C4-2B (cell line): ENCODE results near the gene CXCR3.
A peak's percentile ranks its signal among the peaks of the same experiment; 100 is the strongest.

Experiments used
- H3K27ac ChIP-seq: fragments of 450-650 bp; 2 replicates; pipeline ENCODE4 v1.5.1; 2017
- CTCF ChIP-seq: fragments of 450-650 bp; conservative IDR thresholded peaks from 2 replicates; pipeline ENCODE4 v1.5.1; 2017; ENCODE audit warnings: mild to moderate bottlenecking
- ZFX ChIP-seq: fragments of 450-650 bp; IDR thresholded peaks from 2 replicates; pipeline ENCODE4 v1.6.1; 2017

The CXCR3 gene

GRCh38 chrX:71632923-71633657 lies 14.8 kb upstream of the CXCR3 start:
- no peak for TF ChIP-seq ZFX
- no peak for TF ChIP-seq CTCF
- H3K27ac ChIP-seq = no peak overlapping the region

GRCh38 chrX:71629467-71629866 lies 11.2 kb upstream of the CXCR3 start:
- H3K27ac ChIP-seq = no peak overlapping the region
- no peak for TF ChIP-seq ZFX
- no peak for TF ChIP-seq CTCF

- H3K27ac ChIP-seq = no peak overlapping the region
- no peak for TF ChIP-seq ZFX
Measured at GRCh38 chrX:71627588-71628404, 9.5 kb upstream of the CXCR3 start.

GRCh38 chrX:71626576-71626975 lies 8.3 kb upstream of the CXCR3 start:
- TF ChIP-seq ZFX (no peak), CTCF (no peak)
- H3K27ac ChIP-seq = no peak overlapping the region

GRCh38 chrX:71625471-71625870 lies 7.2 kb upstream of the CXCR3 start:
- no peak overlapping the region for H3K27ac ChIP-seq

GRCh38 chrX:71623714-71624113 lies 5.4 kb upstream of the CXCR3 start:
- TF ChIP-seq CTCF = no peak
- no peak for TF ChIP-seq ZFX
- peak overlapping the region; percentile 86 for H3K27ac ChIP-seq

More at GRCh38 chrX:71625471-71625870, 7.2 kb upstream of the CXCR3 start:
- TF ChIP-seq CTCF (no peak), ZFX (no peak)

- TF ChIP-seq CTCF = peak; percentile 46
- peak; percentile 50; the same call in 1 of the 2 replicates for TF ChIP-seq ZFX
- H3K27ac ChIP-seq = peak overlapping the region; percentile 86
Measured at GRCh38 chrX:71622576-71623450, 4.5 kb upstream of the CXCR3 start.
